Naive thymus-derived CD4-positive, alpha-beta T cell (primary cell): ENCODE measurements around the gene C2orf49. TPM values are rescaled to one million over a fixed set of nuclear protein-coding genes. Genes with fewer than 3 reads are reported as not detected.
A peak's percentile ranks its signal among the peaks of the same experiment; 100 is the strongest.

Source experiments
- ATAC-seq: fragments of 150-1000 bp; cut with Tn5 transposase; 2 replicates; pipeline ENCODE4 v1.10.0; 2021; ENCODE audit warnings: mild to moderate bottlenecking, moderate library complexity
- CTCF ChIA-PET: fragments of 350-600 bp; sonication (Branson Sonifier 250); formaldehyde crosslinking; loops from one replicate; lab custom pipeline; 2021; ENCODE audit warnings: antibody characterized with exemption; lab: Charles Lee
- POLR2A ChIA-PET: fragments of 350-600 bp; sonication (Branson Sonifier 250); formaldehyde crosslinking; loops from one replicate; lab custom pipeline; 2021; ENCODE audit warnings: antibody characterized with exemption, inconsistent platforms; lab: Charles Lee
- DNase-seq, 9 donors: peaks; one replicate each; pipeline versions ENCODE4 v3.0.0 to v3.0.0-alpha.2; 2020 to 2022; ENCODE audit warnings: mixed read lengths in 1 of 9
- H3K27ac ChIP-seq: one replicate; pipeline ENCODE4 v1.7.0; 2013; ENCODE audit warnings: mild to moderate bottlenecking, low read depth, low read length, moderate library complexity
- H3K27me3 ChIP-seq, 2 donors: one replicate each; pipeline ENCODE4 v1.7.0; 2013; ENCODE audit warnings: low read length in 2 of 2, mild to moderate bottlenecking in 2 of 2, moderate library complexity in 2 of 2; ENCODE audit not compliant: control insufficient read depth in 2 of 2, insufficient read depth in 2 of 2
- H3K36me3 ChIP-seq, 3 experiments: 1 replicate in 2 of 3; 2 replicates in 1 of 3; pipeline ENCODE4 v1.7.0; 2013; ENCODE audit warnings: low read length in 3 of 3, mild to moderate bottlenecking in 3 of 3, moderate library complexity in 1 of 3; ENCODE audit not compliant: insufficient read depth in 3 of 3, control insufficient read depth in 2 of 3
- H3K4me1 ChIP-seq, 2 donors: one replicate each; pipeline ENCODE4 v1.7.0; 2013; ENCODE audit warnings: low read length in 2 of 2, mild to moderate bottlenecking in 2 of 2, moderate library complexity in 1 of 2; ENCODE audit not compliant: control insufficient read depth in 2 of 2, insufficient read depth in 2 of 2
- H3K4me3 ChIP-seq: 2 replicates; pipeline ENCODE4 v1.7.0; 2013; ENCODE audit warnings: mild to moderate bottlenecking, low read length
- H3K9me3 ChIP-seq, 3 experiments: 1 replicate in 2 of 3; 2 replicates in 1 of 3; pipeline ENCODE4 v1.7.0; 2013; ENCODE audit warnings: low read length in 3 of 3; ENCODE audit not compliant: control insufficient read depth in 2 of 3
- H3K27ac Mint-ChIP-seq, 9 donors: one replicate each; pipeline ENCODE4 v1.8.0; 2020 to 2022; ENCODE audit warnings: mixed read lengths in 9 of 9, mild to moderate bottlenecking in 8 of 9, moderate library complexity in 5 of 9, inconsistent platforms in 2 of 9
- H3K27me3 Mint-ChIP-seq, 5 donors: one replicate each; pipeline ENCODE4 v1.8.0; 2021 to 2022; ENCODE audit warnings: mixed read lengths in 5 of 5, mild to moderate bottlenecking in 1 of 5
- H3K36me3 Mint-ChIP-seq, 5 donors: one replicate each; pipeline ENCODE4 v1.8.0; 2020 to 2022; ENCODE audit warnings: mixed read lengths in 5 of 5, mild to moderate bottlenecking in 3 of 5, inconsistent platforms in 1 of 5
- H3K4me1 Mint-ChIP-seq, 7 donors: one replicate each; pipeline ENCODE4 v1.8.0; 2020 to 2022; ENCODE audit warnings: mixed read lengths in 7 of 7, mild to moderate bottlenecking in 3 of 7, inconsistent platforms in 1 of 7
- H3K4me3 Mint-ChIP-seq, 10 donors: one replicate each; pipeline ENCODE4 v1.8.0; 2020 to 2022; ENCODE audit warnings: mild to moderate bottlenecking in 10 of 10, mixed read lengths in 10 of 10, moderate library complexity in 6 of 10, inconsistent platforms in 2 of 10
- H3K9me3 Mint-ChIP-seq, 11 donors: one replicate each; pipeline ENCODE4 v1.8.0; 2020 to 2022; ENCODE audit warnings: mixed read lengths in 11 of 11, mild to moderate bottlenecking in 4 of 11, inconsistent platforms in 1 of 11, moderate library complexity in 1 of 11
- intact Hi-C, 2 donors: fragments of 100-400 bp; cut with micrococcal nuclease; formaldehyde crosslinking; loops; one replicate each; pipeline ENCODE4 v1.15.1; 2023
- polyA plus RNA-seq, 2 donors: library from polyadenylated mRNA; unstranded; fragments of 300-500 nt; fragmentation: Illumina TruSeq; gene quantifications; one replicate each; pipeline ENCODE4 v1.2.3, GENCODE V29; 2021
- total RNA-seq, 6 experiments: library from RNA in 5 of 6; stranded (reverse) in 5 of 6; gene quantifications; 1 replicate in 5 of 6; 2 replicates in 1 of 6; pipeline ENCODE4 v1.2.3 and lab custom pipeline; 2021 to 2026

C2orf49 gene
- total and polyA plus RNA-seq, 7 experiments from 2014 or later, result 9.7 to 30.8 (median 19.9) TPM

- ATAC-seq (no peak), DNase-seq (peak in 5 of 9 donors; percentile 6 to 17 (median 16))
- Mint-ChIP-seq H3K36me3 (peaks cover 27 to 69% (median 41%) of the 10 kb centered on the region in 5 donors), H3K4me1 (peaks cover 0 to 5% (median 0%) of the 10 kb centered on the region in 7 donors), H3K9me3 (no peaks in the 10 kb centered on the region), H3K27ac (peak overlapping the region in 1 of 9 donors; percentile 32), H3K27me3 (no peaks in the 10 kb centered on the region), H3K4me3 (no peak overlapping the region)
- Histone ChIP-seq H3K4me3 (no peak overlapping the region), H3K4me1 (no peaks in the 10 kb centered on the region), H3K9me3 (no peaks in the 10 kb centered on the region), H3K27me3 (no peaks in the 10 kb centered on the region), H3K27ac (no peak overlapping the region), H3K36me3 (peaks cover 4 to 68% (median 9%) of the 10 kb centered on the region in 3 experiments)
- ChIA-PET CTCF (no interaction called here), POLR2A (no interaction called here)
- intact Hi-C loops, result no loop called here
Observed at GRCh38 chr2:105294844-105295481, 42.4 kb upstream of the C2orf49 start.

DNA sequence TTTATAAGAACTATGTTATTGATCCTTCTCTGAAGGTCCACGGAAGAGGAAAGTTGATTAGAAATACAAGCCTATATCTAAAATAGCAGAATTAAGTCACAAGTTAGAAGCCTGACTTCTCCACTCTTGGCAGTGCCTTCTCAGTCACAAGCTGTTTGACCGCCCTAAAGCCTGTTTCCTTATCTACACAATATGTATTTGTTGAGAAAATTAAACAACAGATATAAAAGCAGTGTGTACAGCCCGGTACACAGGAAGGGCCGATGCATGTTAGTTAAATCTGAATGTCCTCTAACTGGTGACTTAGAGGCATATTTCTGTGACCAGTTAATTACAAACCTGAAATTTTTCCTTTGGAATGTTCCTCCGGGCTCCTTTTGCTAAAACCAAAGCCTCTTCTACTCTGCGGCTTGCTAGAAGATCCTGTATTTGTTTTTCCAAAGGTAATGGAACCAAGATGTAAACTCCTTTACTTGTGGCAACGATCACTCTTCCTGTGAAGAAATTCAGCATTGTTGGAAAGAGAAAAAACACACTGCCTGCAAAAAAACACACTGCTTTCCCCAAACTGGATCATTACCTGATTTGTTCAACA, 41.2 kb upstream of the C2orf49 start:
- H3K27ac Mint-ChIP-seq, result peak overlapping the region in 2 of 9 donors; percentile 21 to 32
- no peaks in the 10 kb centered on the region for H3K27me3 Mint-ChIP-seq
- H3K4me1 ChIP-seq, result no peaks in the 10 kb centered on the region
- intact Hi-C loops, result no loop called here
- H3K4me3 Mint-ChIP-seq, result no peak overlapping the region
- POLR2A ChIA-PET, result interaction anchor here (0.6 kb wide), 1 partner anchor 59 kb away, joined by 3 read pairs; no protein-coding TSS in a partner anchor
- H3K9me3 ChIP-seq, result no peaks in the 10 kb centered on the region
- H3K27ac ChIP-seq, result no peak overlapping the region
- H3K9me3 Mint-ChIP-seq, result no peaks in the 10 kb centered on the region
- DNase-seq (no peak), ATAC-seq (no peak)
- peaks cover 26 to 61% (median 34%) of the 10 kb centered on the region in 5 donors for H3K36me3 Mint-ChIP-seq
- CTCF ChIA-PET, result no interaction called here
- peaks cover 4 to 66% (median 9%) of the 10 kb centered on the region in 3 experiments for H3K36me3 ChIP-seq
- no peak overlapping the region for H3K4me3 ChIP-seq
- H3K27me3 ChIP-seq, result no peaks in the 10 kb centered on the region
- H3K4me1 Mint-ChIP-seq, result peaks cover 0 to 5% (median 0%) of the 10 kb centered on the region in 7 donors

- Histone ChIP-seq H3K36me3 (peaks cover 4 to 55% (median 5%) of the 10 kb centered on the region in 3 experiments), H3K9me3 (no peaks in the 10 kb centered on the region), H3K27ac (no peak overlapping the region), H3K4me3 (no peak overlapping the region), H3K4me1 (peaks cover 0 to 5% of the 10 kb centered on the region in 2 donors), H3K27me3 (no peaks in the 10 kb centered on the region)
- Mint-ChIP-seq H3K9me3 (no peaks in the 10 kb centered on the region), H3K4me1 (peaks cover 7 to 12% (median 8%) of the 10 kb centered on the region in 7 donors), H3K4me3 (no peak overlapping the region), H3K36me3 (peaks cover 22 to 52% (median 28%) of the 10 kb centered on the region in 5 donors), H3K27me3 (no peaks in the 10 kb centered on the region), H3K27ac (peak overlapping the region in 6 of 9 donors; percentile 10 to 87 (median 60))
- CTCF ChIA-PET, result no interaction called here
- intact Hi-C loops, result no loop called here
- DNase-seq (no peak), ATAC-seq (no peak)
- POLR2A ChIA-PET, result no interaction called here
Observed at GRCh38 chr2:105297216-105297615, 40.1 kb upstream of the C2orf49 start.

GRCh38 chr2:105298017-105298416, 39.3 kb upstream of the C2orf49 start:
- H3K36me3 Mint-ChIP-seq, result peaks cover 22 to 54% (median 28%) of the 10 kb centered on the region in 5 donors
- no peak for DNase-seq
- no peaks in the 10 kb centered on the region for H3K9me3 ChIP-seq
- intact Hi-C loops, result no loop called here
- peaks cover 4 to 54% (median 5%) of the 10 kb centered on the region in 3 experiments for H3K36me3 ChIP-seq
- H3K27ac Mint-ChIP-seq, result peak overlapping the region in 3 of 9 donors; percentile 23 to 34 (median 24)
- H3K4me3 Mint-ChIP-seq, result no peak overlapping the region
- no peak overlapping the region for H3K4me3 ChIP-seq
- no peaks in the 10 kb centered on the region for H3K27me3 ChIP-seq
- POLR2A ChIA-PET, result no interaction called here
- no peak for ATAC-seq
- H3K4me1 Mint-ChIP-seq, result peaks cover 13 to 20% (median 15%) of the 10 kb centered on the region in 7 donors
- no peak overlapping the region for H3K27ac ChIP-seq
- no peaks in the 10 kb centered on the region for H3K27me3 Mint-ChIP-seq
- peaks cover 0 to 5% of the 10 kb centered on the region in 2 donors for H3K4me1 ChIP-seq
- CTCF ChIA-PET, result no interaction called here
- no peaks in the 10 kb centered on the region for H3K9me3 Mint-ChIP-seq

DNA sequence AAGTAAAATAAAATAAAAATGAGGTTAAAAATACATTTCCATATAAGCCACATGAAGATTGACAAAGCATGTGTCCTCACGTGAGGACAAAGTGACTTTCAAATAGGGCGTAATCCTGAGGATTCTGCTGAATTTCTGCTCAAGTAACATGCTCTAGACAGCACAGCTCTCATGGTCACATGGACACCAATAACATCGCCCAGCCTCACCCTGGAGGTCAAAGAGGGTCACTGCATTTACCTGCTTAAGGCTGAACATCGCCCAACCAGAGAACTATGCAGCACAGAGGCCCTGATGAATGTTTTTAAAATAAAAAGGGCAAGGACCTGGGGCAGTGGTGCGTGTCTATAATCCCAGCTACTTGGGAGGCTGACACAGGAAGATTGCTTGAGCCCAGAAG, 38.0 kb upstream of the C2orf49 start:
- no peak for ATAC-seq
- H3K4me1 Mint-ChIP-seq, result peaks cover 15 to 31% (median 24%) of the 10 kb centered on the region in 7 donors
- no peak for DNase-seq
- no peaks in the 10 kb centered on the region for H3K27me3 ChIP-seq
- H3K4me1 ChIP-seq, result peaks cover 0 to 5% of the 10 kb centered on the region in 2 donors
- no peaks in the 10 kb centered on the region for H3K9me3 ChIP-seq
- H3K4me3 Mint-ChIP-seq, result no peak overlapping the region
- H3K27ac Mint-ChIP-seq, result peak overlapping the region in 1 of 9 donors; percentile 16
- intact Hi-C loops, result no loop called here
- POLR2A ChIA-PET, result no interaction called here
- H3K4me3 ChIP-seq, result no peak overlapping the region
- H3K27me3 Mint-ChIP-seq, result no peaks in the 10 kb centered on the region
- no peak overlapping the region for H3K27ac ChIP-seq
- peaks cover 20 to 51% (median 29%) of the 10 kb centered on the region in 5 donors for H3K36me3 Mint-ChIP-seq
- peaks cover 4 to 43% (median 5%) of the 10 kb centered on the region in 3 experiments for H3K36me3 ChIP-seq
- CTCF ChIA-PET, result no interaction called here
- no peaks in the 10 kb centered on the region for H3K9me3 Mint-ChIP-seq

DNA sequence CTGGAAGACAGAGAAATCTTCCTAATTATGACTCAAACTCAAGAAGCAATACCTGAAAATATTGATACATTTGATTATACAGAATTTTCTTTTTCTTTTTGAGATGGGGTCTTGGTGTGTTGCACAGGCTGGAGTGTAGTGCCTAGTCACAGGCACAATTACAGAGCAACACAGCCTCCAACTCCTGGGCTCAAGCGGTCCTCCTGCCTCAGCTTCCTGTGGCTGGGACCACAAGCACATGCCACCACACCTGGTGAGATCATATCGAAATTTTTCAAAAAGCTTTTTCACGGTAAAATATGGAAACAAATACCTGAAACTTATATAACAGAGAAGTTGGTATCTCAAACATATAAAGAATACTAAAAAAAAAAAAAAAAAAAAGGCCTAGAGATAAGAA, 35.7 kb upstream of the C2orf49 start:
- no peaks in the 10 kb centered on the region for H3K27me3 Mint-ChIP-seq
- H3K27ac Mint-ChIP-seq, result no peak overlapping the region
- peaks cover 18 to 44% (median 20%) of the 10 kb centered on the region in 5 donors for H3K36me3 Mint-ChIP-seq
- peaks cover 0 to 5% of the 10 kb centered on the region in 2 donors for H3K4me1 ChIP-seq
- intact Hi-C loops, result no loop called here
- no peak overlapping the region for H3K27ac ChIP-seq
- CTCF ChIA-PET, result no interaction called here
- H3K9me3 Mint-ChIP-seq, result no peaks in the 10 kb centered on the region
- peaks cover 0 to 36% (median 4%) of the 10 kb centered on the region in 3 experiments for H3K36me3 ChIP-seq
- POLR2A ChIA-PET, result no interaction called here
- ATAC-seq (no peak), DNase-seq (no peak)
- no peaks in the 10 kb centered on the region for H3K9me3 ChIP-seq
- peaks cover 13 to 41% (median 34%) of the 10 kb centered on the region in 7 donors for H3K4me1 Mint-ChIP-seq
- no peak overlapping the region for H3K4me3 ChIP-seq
- no peak overlapping the region for H3K4me3 Mint-ChIP-seq
- H3K27me3 ChIP-seq, result no peaks in the 10 kb centered on the region
